Stomach (tissue), 9 donors: ENCODE data around the gene C4BPA. TPM values are rescaled to one million over a fixed set of nuclear protein-coding genes. Genes with fewer than 3 reads are reported as not detected.

Experiments used
- DNase-seq, 2 donors: peaks; one replicate each; pipeline versions ENCODE4 v3.0.0 to v3.0.0-alpha.2; 2013 to 2019
- H3K27ac ChIP-seq, 5 donors: fragments of 200-600 bp in 4 of 5; sonication (generic) in 4 of 5; one replicate each; pipeline ENCODE4 v1.5.1; 2013 to 2019; ENCODE audit warnings: mild to moderate bottlenecking in 1 of 5, moderate library complexity in 1 of 5
- H3K27me3 ChIP-seq, 3 donors: fragments of 200-600 bp; sonication (generic); one replicate each; pipeline ENCODE4 v1.5.1; 2017 to 2019; ENCODE audit warnings: mixed run types in 1 of 3
- H3K36me3 ChIP-seq, 4 donors: fragments of 200-600 bp; sonication (generic); 1 replicate in 3 of 4; 2 replicates in 1 of 4; pipeline ENCODE4 v1.5.1; 2016 to 2019
- H3K4me1 ChIP-seq, 4 donors: fragments of 200-600 bp; sonication (generic); one replicate each; pipeline ENCODE4 v1.5.1; 2016 to 2019
- H3K4me3 ChIP-seq, 4 donors: fragments of 200-600 bp; sonication (generic) in 3 of 4; one replicate each; pipeline ENCODE4 v1.5.1; 2016 to 2019; ENCODE audit warnings: mild to moderate bottlenecking in 1 of 4
- H3K9me3 ChIP-seq, 4 donors: fragments of 200-600 bp; sonication (generic); one replicate each; pipeline ENCODE4 v1.5.1; 2016 to 2019
- EP300 ChIP-seq: sonication (generic); formaldehyde crosslinking; IDR thresholded peaks from one replicate; pipeline ENCODE4 v1.6.1; 2017; ENCODE audit warnings: antibody characterized with exemption
- POLR2A ChIP-seq, 4 donors: fragments of 450-650 bp; IDR thresholded peaks; one replicate each; pipeline ENCODE4 v1.6.1; 2016; ENCODE audit warnings: antibody characterized with exemption in 4 of 4, control low read depth in 2 of 4, mild to moderate bottlenecking in 1 of 4, moderate library complexity in 1 of 4
- POLR2AphosphoS5 ChIP-seq, 3 donors: sonication (generic); formaldehyde crosslinking; IDR thresholded peaks; one replicate each; pipeline ENCODE4 v1.6.1; 2016; ENCODE audit warnings: antibody characterized with exemption in 3 of 3
- WGBS, 5 donors: extraction: QIAGEN DNeasy Blood & Tissue Kit in 3 of 5; methylation state at CpG; one replicate each; pipeline versions ENCODE4 v1.1.5 to v1.1.7; 2013 to 2018; 5-methylcytosine and 5-hydroxymethylcytosine counted together
- intact Hi-C: fragments of 100-400 bp; cut with DNase I; formaldehyde crosslinking; loops from one replicate; pipeline ENCODE4 v1.15.1; 2023; ENCODE audit warnings: low total_unique reads
- polyA plus RNA-seq, 3 donors: library from polyadenylated mRNA; stranded (reverse); fragments of 200-250 nt; gene quantifications; one replicate each; pipeline ENCODE4 v1.2.3, GENCODE V29; 2013
- small RNA-seq, 4 donors: library from RNA; depleted of rRNA; stranded (forward); fragments of <200 nt; gene quantifications; one replicate each; pipeline ENCODE3, GENCODE V24; 2016
- total RNA-seq, 5 donors: library from RNA; depleted of rRNA; stranded (reverse); fragments of >200 nt; gene quantifications; one replicate each; pipeline versions ENCODE4 v1.1.0 to v1.2.3, GENCODE V29; 2014 to 2016
- TF ChIP-seq, protein P1 (sequence below), 7 experiments: fragments of 450-650 bp in 4 of 7; fragments of 200-600 bp in 3 of 7; sonication (generic) in 3 of 7; IDR thresholded peaks; one replicate each; pipeline ENCODE4 v1.5.1; 2016 to 2019; ENCODE audit warnings: antibody characterized with exemption in 7 of 7, control low read depth in 2 of 7, mild to moderate bottlenecking in 1 of 7
- donor health status: healthy with polysubstance abuse.
- donor health status: Bipolar disorder and iron deficiency.
- donor health status: healthy.

C4BPA gene
- total and polyA plus RNA-seq, 8 donors = 1.2 to 24.6 (median 2.5) TPM; not detected in 5

DNA sequence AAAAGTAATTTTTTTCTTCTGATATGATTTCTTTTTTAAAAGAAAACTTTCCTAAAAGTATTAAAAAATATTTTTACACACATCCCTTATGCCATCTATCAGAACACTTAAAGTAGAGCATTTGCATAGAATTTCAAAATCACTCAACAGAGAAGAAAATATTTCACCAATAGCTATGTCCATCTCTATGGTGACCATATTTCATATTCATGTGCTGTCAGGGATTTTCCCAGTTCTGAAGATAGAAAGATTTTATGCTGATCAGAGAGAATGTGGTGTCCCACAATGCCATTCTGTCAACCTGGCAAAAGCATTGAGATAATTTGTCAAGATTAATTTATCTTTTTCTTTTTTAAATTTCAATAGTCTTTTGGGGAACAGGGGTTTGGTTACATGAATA is 87.0 kb downstream of the C4BPA start:
- H3K27me3 ChIP-seq = no peaks in the 10 kb centered on the region
- H3K4me1 ChIP-seq = no peaks in the 10 kb centered on the region
- H3K9me3 ChIP-seq = no peaks in the 10 kb centered on the region
- intact Hi-C loops = no loop called here
- TF ChIP-seq, protein P1, sequence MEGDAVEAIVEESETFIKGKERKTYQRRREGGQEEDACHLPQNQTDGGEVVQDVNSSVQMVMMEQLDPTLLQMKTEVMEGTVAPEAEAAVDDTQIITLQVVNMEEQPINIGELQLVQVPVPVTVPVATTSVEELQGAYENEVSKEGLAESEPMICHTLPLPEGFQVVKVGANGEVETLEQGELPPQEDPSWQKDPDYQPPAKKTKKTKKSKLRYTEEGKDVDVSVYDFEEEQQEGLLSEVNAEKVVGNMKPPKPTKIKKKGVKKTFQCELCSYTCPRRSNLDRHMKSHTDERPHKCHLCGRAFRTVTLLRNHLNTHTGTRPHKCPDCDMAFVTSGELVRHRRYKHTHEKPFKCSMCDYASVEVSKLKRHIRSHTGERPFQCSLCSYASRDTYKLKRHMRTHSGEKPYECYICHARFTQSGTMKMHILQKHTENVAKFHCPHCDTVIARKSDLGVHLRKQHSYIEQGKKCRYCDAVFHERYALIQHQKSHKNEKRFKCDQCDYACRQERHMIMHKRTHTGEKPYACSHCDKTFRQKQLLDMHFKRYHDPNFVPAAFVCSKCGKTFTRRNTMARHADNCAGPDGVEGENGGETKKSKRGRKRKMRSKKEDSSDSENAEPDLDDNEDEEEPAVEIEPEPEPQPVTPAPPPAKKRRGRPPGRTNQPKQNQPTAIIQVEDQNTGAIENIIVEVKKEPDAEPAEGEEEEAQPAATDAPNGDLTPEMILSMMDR (IDR thresholded peaks at IDR 0.05) = no peak
- no peak for TF ChIP-seq POLR2AphosphoS5 (IDR thresholded peaks at IDR 0.05)
- TF ChIP-seq EP300 = no peak
- no peak overlapping the region for H3K27ac ChIP-seq
- DNase-seq = no peak
- H3K4me3 ChIP-seq = no peak overlapping the region
- H3K36me3 ChIP-seq = no peaks in the 10 kb centered on the region

DNA sequence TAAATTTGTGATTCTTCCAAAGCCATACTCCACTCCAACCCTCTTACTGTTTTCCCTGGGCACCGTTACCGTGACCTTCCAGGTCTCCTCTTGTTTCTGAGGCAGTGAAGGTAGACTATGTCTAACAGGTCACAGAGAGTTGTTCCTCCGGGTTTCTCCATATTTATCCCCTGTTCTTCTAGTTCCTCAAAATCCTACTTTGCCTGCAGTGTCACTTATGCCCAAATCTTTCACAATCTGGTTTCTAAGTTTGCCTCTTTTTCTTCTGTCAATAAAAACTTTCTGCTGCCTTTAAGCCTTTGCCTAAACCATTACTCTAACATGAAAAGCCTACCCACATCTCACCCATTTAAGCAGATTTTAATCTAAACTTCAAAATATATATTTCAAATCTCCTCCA is 87.7 kb downstream of the C4BPA start:
- Histone ChIP-seq H3K4me1 (no peaks in the 10 kb centered on the region), H3K36me3 (no peaks in the 10 kb centered on the region), H3K27ac (no peak overlapping the region), H3K4me3 (no peak overlapping the region), H3K27me3 (no peaks in the 10 kb centered on the region), H3K9me3 (no peaks in the 10 kb centered on the region)
- TF ChIP-seq POLR2AphosphoS5 (IDR thresholded peaks at IDR 0.05) (no peak), POLR2A (IDR thresholded peaks at IDR 0.05) (no peak), EP300 (no peak)
- TF ChIP-seq, protein P1 (IDR thresholded peaks at IDR 0.05) = no peak
- intact Hi-C loops = no loop called here
- WGBS, 5 donors = 79 to 93% (median 89%) methylated on average over 3 of the region's 3 CpGs
- DNase-seq = no peak

DNA sequence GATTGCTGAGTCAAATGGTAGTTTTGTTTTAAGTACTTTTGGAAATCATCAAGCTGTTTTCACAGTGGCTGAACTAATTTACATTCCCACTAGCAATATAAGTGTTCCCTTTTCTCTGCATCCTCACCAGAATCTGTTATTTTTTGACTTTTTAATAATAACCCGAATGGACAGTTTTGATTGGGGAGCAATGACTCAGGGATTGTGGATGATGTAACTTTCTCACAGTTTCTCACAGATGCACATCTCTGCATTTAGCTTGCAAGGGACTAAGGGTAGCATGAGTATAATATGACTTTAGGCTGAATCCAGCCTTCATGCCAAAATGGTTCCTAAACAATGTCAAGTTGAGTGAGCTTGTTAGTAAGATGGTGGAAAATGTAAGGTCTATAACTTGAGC is 90.2 kb downstream of the C4BPA start:
- Histone ChIP-seq H3K36me3 (no peaks in the 10 kb centered on the region), H3K27me3 (no peaks in the 10 kb centered on the region), H3K9me3 (no peaks in the 10 kb centered on the region), H3K4me1 (no peaks in the 10 kb centered on the region), H3K4me3 (no peak overlapping the region), H3K27ac (no peak overlapping the region)
- no peak for DNase-seq
- WGBS, 5 donors = 80 to 97% (median 95%) methylated on average over 1 of the region's 1 CpG
- TF ChIP-seq, protein P1 (IDR thresholded peaks at IDR 0.05) = no peak
- TF ChIP-seq EP300 (no peak), POLR2AphosphoS5 (IDR thresholded peaks at IDR 0.05) (no peak), POLR2A (IDR thresholded peaks at IDR 0.05) (no peak)
- intact Hi-C loops = no loop called here

Small RNA genes within 50 kb of the gene (small RNA-seq; reads per million reads assigned to genes)
- gene AL445493.1 = 0 reads per million in 4 donors

Other genes with a start within 250 kb of the C4BPA start
- gene IL20, start 238.6 kb upstream of the C4BPA start, total RNA-seq = not detected
- gene IL20, start 238.6 kb upstream of the C4BPA start, polyA plus RNA-seq = under 1 TPM in 1 of 3 donors, not detected in 2; 0.13 TPM
- not detected for gene IL24, start 206.8 kb upstream of the C4BPA start, total RNA-seq
- under 1 TPM in 1 of 3 donors, not detected in 2; 1.00 TPM for gene IL24, start 206.8 kb upstream of the C4BPA start, polyA plus RNA-seq
- 1 to 10 TPM in 3 of 5 donors, not detected in 2; 4.5 to 6.6 (median 5.2) TPM for gene FCMR, start 182.3 kb upstream of the C4BPA start, total RNA-seq
- 1 to 10 TPM; 3.3 to 6.7 (median 3.7) TPM for gene FCMR, start 182.3 kb upstream of the C4BPA start, polyA plus RNA-seq
- 1,000 to 10,000 TPM in 2 of 5 donors, 100 to 1,000 TPM in 2, 10 to 100 TPM in 1; 72.7 to 3,112 (median 316) TPM for gene PIGR, start 157.8 kb upstream of the C4BPA start, total RNA-seq
- gene PIGR, start 157.8 kb upstream of the C4BPA start, polyA plus RNA-seq = 100 to 1,000 TPM in 2 of 3 donors, 1 to 10 TPM in 1; 6.3 to 176 (median 150) TPM
- under 1 TPM in 2 of 5 donors, not detected in 3; 0.37 to 0.58 TPM for gene FCAMR, start 133.8 kb upstream of the C4BPA start, total RNA-seq
- gene FCAMR, start 133.8 kb upstream of the C4BPA start, polyA plus RNA-seq = under 1 TPM in 1 of 3 donors, not detected in 2; 0.30 TPM
- gene C1orf116, start 71.5 kb upstream of the C4BPA start, total RNA-seq = 10 to 100 TPM; 18.0 to 91.7 (median 59.5) TPM
- 10 to 100 TPM; 17.1 to 50.4 (median 29.7) TPM for gene C1orf116, start 71.5 kb upstream of the C4BPA start, polyA plus RNA-seq
- 10 to 100 TPM in 2 of 5 donors, 1 to 10 TPM in 3; 2.3 to 47.9 (median 9.4) TPM for gene YOD1, start 53.0 kb upstream of the C4BPA start, total RNA-seq
- 1 to 10 TPM; 1.5 to 3.2 (median 1.5) TPM for gene YOD1, start 53.0 kb upstream of the C4BPA start, polyA plus RNA-seq
- 10 to 100 TPM in 4 of 5 donors, 1 to 10 TPM in 1; 2.3 to 97.3 (median 29.1) TPM for gene PFKFB2, start 51.0 kb upstream of the C4BPA start, total RNA-seq
- 1 to 10 TPM; 5.1 to 9.3 (median 6.7) TPM for gene PFKFB2, start 51.0 kb upstream of the C4BPA start, polyA plus RNA-seq
- 1 to 10 TPM in 2 of 5 donors, not detected in 3; 3.5 to 6.2 TPM for gene C4BPB, start 15.4 kb upstream of the C4BPA start, total RNA-seq
- gene C4BPB, start 15.4 kb upstream of the C4BPA start, polyA plus RNA-seq = 10 to 100 TPM in 2 of 3 donors, 1 to 10 TPM in 1; 8.5 to 18.9 (median 14.8) TPM
- gene CD55, start 217.4 kb downstream of the C4BPA start, total RNA-seq = 100 to 1,000 TPM in 1 of 5 donors, 10 to 100 TPM in 3, 1 to 10 TPM in 1; 8.1 to 168 (median 53.6) TPM
- gene CD55, start 217.4 kb downstream of the C4BPA start, polyA plus RNA-seq = 10 to 100 TPM; 10.5 to 18.6 (median 17.7) TPM